Middle frontal gyrus (tissue), 1 donor: ENCODE measurements around the gene COQ6.
"Not testable (repeated sequence)": the region's sequence is repeated elsewhere in the genome, so short reads cannot be mapped to it uniquely, and the experiment has no call there.

Experiments
- DNase-seq: peaks from one replicate; pipeline ENCODE4 v3.0.0-alpha.2; 2015; ENCODE audit warnings: low spot score; ENCODE audit errors: extremely low spot score

The COQ6 gene

GRCh38 chr14:73949752-73950734 is at the start of gene COQ6, which contains the start of gene FAM161B:
COQ6 (plus strand) TSS chr14:73950302; CDS start chr14:73950333, 31 bp downstream.
FAM161B (minus strand) TSS chr14:73950094; CDS start chr14:73950026, 68 bp downstream.
- peak; percentile 94 for DNase-seq

GRCh38 chr14:73903028-73903427 is 47.1 kb upstream of the COQ6 start:
- DNase-seq: no peak

GRCh38 chr14:73909681-73910080 is 40.4 kb upstream of the COQ6 start:
- DNase-seq: no peak

- DNase-seq: no peak
Observed at GRCh38 chr14:73913256-73913655, 36.8 kb upstream of the COQ6 start.

- DNase-seq: no peak
Observed at GRCh38 chr14:73916324-73916723, 33.8 kb upstream of the COQ6 start.

GRCh38 chr14:73919457-73919856 is 30.6 kb upstream of the COQ6 start:
- DNase-seq: not testable (repeated sequence)

GRCh38 chr14:73924337-73924736 is 25.8 kb upstream of the COQ6 start:
- DNase-seq: no peak

GRCh38 chr14:73935666-73936065 is 14.4 kb upstream of the COQ6 start:
- no peak for DNase-seq

- no peak for DNase-seq
Observed at GRCh38 chr14:73936548-73936947, 13.6 kb upstream of the COQ6 start.

- no peak for DNase-seq
Observed at GRCh38 chr14:73937012-73937411, 13.1 kb upstream of the COQ6 start.

- no peak for DNase-seq
Observed at GRCh38 chr14:73942180-73942579, 7.9 kb upstream of the COQ6 start.

- DNase-seq: no peak
Observed at GRCh38 chr14:73943083-73943482, 7.0 kb upstream of the COQ6 start.

- DNase-seq: no peak
Observed at GRCh38 chr14:73944432-73945158, 5.5 kb upstream of the COQ6 start.

- DNase-seq: no peak
Observed at GRCh38 chr14:73945159-73945670, 4.9 kb upstream of the COQ6 start.

GRCh38 chr14:73953731-73954130 is 3.6 kb downstream of the COQ6 start:
- no peak for DNase-seq

- no peak for DNase-seq
Observed at GRCh38 chr14:73955674-73956073, 5.6 kb downstream of the COQ6 start.

- no peak for DNase-seq
Observed at GRCh38 chr14:73958591-73958990, 8.5 kb downstream of the COQ6 start.

GRCh38 chr14:73961192-73961591 is 11.1 kb downstream of the COQ6 start:
- DNase-seq: no peak

GRCh38 chr14:73965216-73965615 is 15.1 kb downstream of the COQ6 start:
- no peak for DNase-seq

GRCh38 chr14:73968885-73969284 is 18.8 kb downstream of the COQ6 start:
- no peak for DNase-seq

GRCh38 chr14:73973497-73973896 is 23.4 kb downstream of the COQ6 start:
- DNase-seq: no peak

- no peak for DNase-seq
Observed at GRCh38 chr14:73976125-73976524, 26.0 kb downstream of the COQ6 start.
